UCSD-AML1 (cell line): ENCODE data around the gene LMNB1.

Experiments
- DNase-seq: peaks from one replicate; lab custom pipeline; 2025; ENCODE audit not compliant: unreplicated experiment; lab: John Stamatoyannopoulos, UW

Gene LMNB1

GRCh38 chr5:126884269-126884819, 107.4 kb downstream of the LMNB1 start:
- DNase-seq, result no peak
